Caco-2 (cell line): ENCODE results near the gene RAB7B. TPM values are rescaled to one million over a fixed set of nuclear protein-coding genes. Genes with fewer than 3 reads are reported as not detected.

Experiments used
- BruUV-seq: library from RNA; stranded (reverse); fragments of 400-500 nt; replicated peaks from 2 replicates; lab custom pipeline; 2021; lab: Mats Ljungman, UMichigan
- CTCF ChIA-PET: fragments of 300-600 bp; sonication (Branson Sonifier 250); formaldehyde crosslinking; loops from one replicate; lab custom pipeline; 2022; ENCODE audit warnings: antibody characterized with exemption; lab: Charles Lee
- POLR2A ChIA-PET: fragments of 300-600 bp; sonication (Branson Sonifier 250); formaldehyde crosslinking; loops from one replicate; lab custom pipeline; 2022; ENCODE audit warnings: antibody characterized with exemption; lab: Charles Lee
- DNase-seq, 2 experiments: peaks; one replicate each; pipeline versions ENCODE4 v3.0.0 to v3.0.0-alpha.2; 2020 to 2022
- H3K27me3 ChIP-seq: replicated peaks from 2 replicates; pipeline ENCODE4 v1.6.0; 2011; ENCODE audit warnings: low read length; ENCODE audit not compliant: control insufficient read depth, insufficient read depth
- H3K36me3 ChIP-seq: 2 replicates; pipeline ENCODE4 v1.5.1; 2011; ENCODE audit warnings: low read length; ENCODE audit not compliant: control insufficient read depth, insufficient read depth
- H3K4me1 ChIP-seq: fragments of 250-450 bp; sonication (Bioruptor Pico); 2 replicates; pipeline ENCODE4 v1.5.1; 2020; ENCODE audit warnings: mild to moderate bottlenecking
- H3K4me3 ChIP-seq: 2 replicates; pipeline ENCODE4 v1.5.1; 2011; ENCODE audit warnings: low read depth, mild to moderate bottlenecking, control low read depth, low read length
- H3K9me3 ChIP-seq: fragments of 250-450 bp; sonication (Bioruptor Pico); 2 replicates; pipeline ENCODE4 v1.5.1; 2020; ENCODE audit warnings: mild to moderate bottlenecking, moderate library complexity
- H3K27ac Mint-ChIP-seq: one replicate; pipeline ENCODE4 v1.8.0; 2022; ENCODE audit warnings: mixed read lengths; ENCODE audit not compliant: unreplicated experiment
- H3K27me3 Mint-ChIP-seq: one replicate; pipeline ENCODE4 v1.8.0; 2022; ENCODE audit warnings: mixed read lengths; ENCODE audit not compliant: insufficient read depth, unreplicated experiment
- H3K36me3 Mint-ChIP-seq: one replicate; pipeline ENCODE4 v1.8.0; 2022; ENCODE audit warnings: mild to moderate bottlenecking, mixed read lengths; ENCODE audit not compliant: insufficient read depth, unreplicated experiment
- H3K4me1 Mint-ChIP-seq: one replicate; pipeline ENCODE4 v1.8.0; 2022; ENCODE audit warnings: low read depth, mixed read lengths; ENCODE audit not compliant: unreplicated experiment
- H3K4me3 Mint-ChIP-seq: one replicate; pipeline ENCODE4 v1.8.0; 2022; ENCODE audit warnings: mild to moderate bottlenecking, moderate library complexity, mixed read lengths; ENCODE audit not compliant: unreplicated experiment
- H3K9me3 Mint-ChIP-seq: one replicate; pipeline ENCODE4 v1.8.0; 2022; ENCODE audit warnings: mixed read lengths; ENCODE audit not compliant: unreplicated experiment
- intact Hi-C: fragments of 100-400 bp; cut with micrococcal nuclease; formaldehyde crosslinking; loops from one replicate; pipeline ENCODE4 v1.10.0; 2022; ENCODE audit not compliant: unreplicated experiment
- total RNA-seq: library from RNA; stranded (reverse); gene quantifications from 2 replicates; pipeline ENCODE4 v1.2.3, GENCODE V29; 2022
- TF ChIP-seq, protein P1 (sequence below), 2 experiments: fragments of 200-600 bp in 1 of 2; IDR thresholded peaks; 1 replicate in 1 of 2; 2 replicates in 1 of 2; pipeline versions ENCODE4 v1.5.1 to v1.8.0; 2011 to 2022; ENCODE audit warnings: antibody characterized with exemption in 1 of 2, control low read depth in 1 of 2, inconsistent platforms in 1 of 2, low read depth in 1 of 2, low read length in 1 of 2, mild to moderate bottlenecking in 1 of 2, moderate library complexity in 1 of 2; ENCODE audit not compliant: insufficient read depth in 1 of 2, severe bottlenecking in 1 of 2, unreplicated experiment in 1 of 2

RAB7B gene
- total RNA-seq, 1 experiment from 2014 or later, result not detected

GRCh38 chr1:205932776-205933175, 70.4 kb downstream of the RAB7B start:
- no peak overlapping the region for H3K4me3 ChIP-seq
- H3K27ac Mint-ChIP-seq, result no peak overlapping the region
- peaks cover 14% of the 10 kb centered on the region for H3K4me1 Mint-ChIP-seq
- no TSS peak for BruUV-seq
- H3K36me3 Mint-ChIP-seq, result no peaks in the 10 kb centered on the region
- no peaks in the 10 kb centered on the region for H3K27me3 Mint-ChIP-seq
- intact Hi-C loops, result no loop called here
- no peaks in the 10 kb centered on the region for H3K36me3 ChIP-seq
- DNase-seq, result no peak
- H3K9me3 ChIP-seq, result no peaks in the 10 kb centered on the region
- H3K4me3 Mint-ChIP-seq, result no peak overlapping the region
- TF ChIP-seq, protein P1, sequence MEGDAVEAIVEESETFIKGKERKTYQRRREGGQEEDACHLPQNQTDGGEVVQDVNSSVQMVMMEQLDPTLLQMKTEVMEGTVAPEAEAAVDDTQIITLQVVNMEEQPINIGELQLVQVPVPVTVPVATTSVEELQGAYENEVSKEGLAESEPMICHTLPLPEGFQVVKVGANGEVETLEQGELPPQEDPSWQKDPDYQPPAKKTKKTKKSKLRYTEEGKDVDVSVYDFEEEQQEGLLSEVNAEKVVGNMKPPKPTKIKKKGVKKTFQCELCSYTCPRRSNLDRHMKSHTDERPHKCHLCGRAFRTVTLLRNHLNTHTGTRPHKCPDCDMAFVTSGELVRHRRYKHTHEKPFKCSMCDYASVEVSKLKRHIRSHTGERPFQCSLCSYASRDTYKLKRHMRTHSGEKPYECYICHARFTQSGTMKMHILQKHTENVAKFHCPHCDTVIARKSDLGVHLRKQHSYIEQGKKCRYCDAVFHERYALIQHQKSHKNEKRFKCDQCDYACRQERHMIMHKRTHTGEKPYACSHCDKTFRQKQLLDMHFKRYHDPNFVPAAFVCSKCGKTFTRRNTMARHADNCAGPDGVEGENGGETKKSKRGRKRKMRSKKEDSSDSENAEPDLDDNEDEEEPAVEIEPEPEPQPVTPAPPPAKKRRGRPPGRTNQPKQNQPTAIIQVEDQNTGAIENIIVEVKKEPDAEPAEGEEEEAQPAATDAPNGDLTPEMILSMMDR (IDR thresholded peaks at IDR 0.05; ENCODE audit: insufficient read depth in 1 of 2, low read depth in 1 of 2, low read length in 1 of 2, severe bottlenecking in 1 of 2, unreplicated experiment in 1 of 2), result no peak
- no peaks in the 10 kb centered on the region for H3K9me3 Mint-ChIP-seq
- CTCF ChIA-PET, result interaction anchor here (1.4 kb wide), 1 partner anchor 45 kb away, joined by 5 read pairs; no protein-coding TSS in a partner anchor
- POLR2A ChIA-PET, result no interaction called here
- peaks cover 16% of the 10 kb centered on the region for H3K4me1 ChIP-seq
- no peaks in the 10 kb centered on the region for H3K27me3 ChIP-seq

GRCh38 chr1:205930799-205931281, 72.4 kb downstream of the RAB7B start:
- ChIA-PET POLR2A (no interaction called here), CTCF (interaction anchor here (1.2 kb wide), 1 partner anchor 12 kb away, joined by 4 read pairs; no protein-coding TSS in a partner anchor)
- H3K36me3 Mint-ChIP-seq, result no peaks in the 10 kb centered on the region
- peaks cover 6% of the 10 kb centered on the region; the same call in 1 of the 2 replicates for H3K4me1 ChIP-seq
- no peaks in the 10 kb centered on the region for H3K36me3 ChIP-seq
- H3K9me3 ChIP-seq, result no peaks in the 10 kb centered on the region
- TF ChIP-seq, protein P1 (IDR thresholded peaks at IDR 0.05; ENCODE audit: insufficient read depth in 1 of 2, low read depth in 1 of 2, low read length in 1 of 2, severe bottlenecking in 1 of 2, unreplicated experiment in 1 of 2), result no peak
- no peak overlapping the region for H3K4me3 Mint-ChIP-seq
- DNase-seq, result no peak
- H3K9me3 Mint-ChIP-seq, result no peaks in the 10 kb centered on the region
- no peaks in the 10 kb centered on the region for H3K27me3 Mint-ChIP-seq
- no TSS peak for BruUV-seq
- H3K27ac Mint-ChIP-seq, result no peak overlapping the region
- no peak overlapping the region for H3K4me3 ChIP-seq
- no peaks in the 10 kb centered on the region for H3K4me1 Mint-ChIP-seq
- no peaks in the 10 kb centered on the region for H3K27me3 ChIP-seq
- intact Hi-C loops, result no loop called here

DNA sequence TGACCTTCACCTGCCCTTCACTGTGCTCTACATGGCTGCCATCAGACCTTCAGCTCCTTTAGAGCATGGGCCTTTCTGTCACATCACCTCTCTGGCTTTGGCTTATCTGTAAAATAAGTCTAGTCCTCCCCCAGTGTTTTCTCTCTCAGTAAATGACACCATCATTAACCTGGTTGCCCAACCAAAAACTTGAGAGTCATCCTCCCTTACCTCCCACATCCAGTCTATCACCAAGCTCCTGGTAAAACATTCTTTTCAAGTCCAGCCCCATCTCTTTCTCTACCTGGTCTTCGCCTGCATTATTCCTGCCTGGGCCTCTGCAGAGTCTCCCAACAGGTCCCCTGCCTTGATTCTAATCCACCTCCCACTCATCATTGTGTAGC, 73.0 kb downstream of the RAB7B start:
- H3K27ac Mint-ChIP-seq, result no peak overlapping the region
- intact Hi-C loops, result no loop called here
- Histone ChIP-seq H3K9me3 (no peaks in the 10 kb centered on the region), H3K4me3 (no peak overlapping the region), H3K27me3 (no peaks in the 10 kb centered on the region), H3K4me1 (peaks cover 6% of the 10 kb centered on the region; the same call in 1 of the 2 replicates), H3K36me3 (no peaks in the 10 kb centered on the region)
- no peaks in the 10 kb centered on the region for H3K4me1 Mint-ChIP-seq
- no TSS peak for BruUV-seq
- no peak overlapping the region for H3K4me3 Mint-ChIP-seq
- no peaks in the 10 kb centered on the region for H3K27me3 Mint-ChIP-seq
- CTCF ChIA-PET, result no interaction called here
- TF ChIP-seq, protein P1 (IDR thresholded peaks at IDR 0.05; ENCODE audit: insufficient read depth in 1 of 2, low read depth in 1 of 2, low read length in 1 of 2, severe bottlenecking in 1 of 2, unreplicated experiment in 1 of 2), result no peak
- DNase-seq, result no peak
- no peaks in the 10 kb centered on the region for H3K36me3 Mint-ChIP-seq
- no peaks in the 10 kb centered on the region for H3K9me3 Mint-ChIP-seq
- POLR2A ChIA-PET, result no interaction called here
